GM10847 (cell line): ENCODE results near the gene LSM8.

Source experiments
- POLR2A ChIP-seq: IDR thresholded peaks from 2 replicates; pipeline ENCODE4 v1.6.1; 2011; ENCODE audit not compliant: insufficient read length; ENCODE audit errors: extremely low read depth

The LSM8 gene

GRCh38 chr7:118183786-118184564 lies at the start of gene LSM8:
Gene LSM8 (plus strand): TSS chr7:118184164. CDS start chr7:118184224, 60 bp downstream.
- peak; percentile 83 for TF ChIP-seq POLR2A

GRCh38 chr7:118140468-118140867 lies 43.5 kb upstream of the LSM8 start:
- no peak for TF ChIP-seq POLR2A

DNA sequence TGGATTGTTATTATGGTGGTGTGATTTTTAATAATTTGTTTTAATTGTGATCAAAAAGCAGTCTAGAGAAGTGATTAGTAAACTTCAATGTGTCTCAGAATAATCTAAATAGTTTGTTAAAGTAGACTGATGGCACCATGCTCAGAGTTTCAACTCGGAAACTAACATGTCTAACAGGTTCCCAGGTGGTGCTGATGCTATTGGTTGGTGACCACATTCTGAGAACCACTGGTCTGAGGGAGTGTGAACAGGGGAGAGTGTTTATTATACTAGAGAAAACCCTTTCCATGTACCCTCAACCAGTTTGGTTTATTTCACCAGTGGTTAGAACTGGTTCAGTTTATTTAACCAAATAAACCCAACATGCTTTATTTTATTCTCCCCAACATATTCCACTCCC lies 42.0 kb upstream of the LSM8 start:
- no peak for TF ChIP-seq POLR2A

DNA sequence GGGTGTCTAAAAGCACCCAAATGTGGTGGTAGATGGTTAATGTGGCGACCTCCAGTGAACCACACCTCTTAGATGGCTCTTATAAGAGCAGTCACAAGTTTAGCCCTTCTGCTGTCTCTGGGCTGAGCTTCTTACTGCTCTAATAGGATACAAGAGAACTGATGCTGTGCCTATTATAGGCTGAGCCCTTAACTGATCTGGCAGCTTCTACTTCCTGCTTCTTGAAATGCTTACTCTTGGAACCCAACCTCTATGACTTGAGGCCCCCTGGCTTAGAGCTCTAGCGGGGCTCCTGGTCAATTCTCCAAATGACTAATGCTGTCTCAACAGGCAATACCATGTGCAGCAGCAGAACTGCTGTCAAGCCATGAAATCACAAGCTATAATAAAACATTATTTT lies 35.0 kb upstream of the LSM8 start:
- TF ChIP-seq POLR2A = no peak

DNA sequence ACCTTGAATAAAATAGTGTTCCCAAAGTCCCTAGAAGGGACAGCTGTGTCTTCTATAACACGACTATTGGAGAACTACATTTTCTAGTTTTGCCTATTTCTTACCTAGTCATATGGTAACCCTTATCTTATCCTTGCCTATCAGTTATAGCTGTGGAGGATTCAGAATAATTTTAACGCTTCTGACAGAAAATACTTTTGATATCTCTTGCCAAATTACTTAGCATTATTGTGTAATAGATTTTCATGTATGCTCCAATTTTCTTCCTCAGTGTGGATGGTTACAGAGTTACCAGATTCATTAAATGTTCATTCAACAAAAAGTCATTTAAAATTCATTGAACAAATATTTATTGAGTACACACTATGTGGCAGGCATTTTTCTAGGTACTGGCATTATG lies 34.6 kb upstream of the LSM8 start:
- TF ChIP-seq POLR2A = no peak

- no peak for TF ChIP-seq POLR2A
These were observed 32.3 kb upstream of the LSM8 start for GRCh38 chr7:118151671-118152070.

DNA sequence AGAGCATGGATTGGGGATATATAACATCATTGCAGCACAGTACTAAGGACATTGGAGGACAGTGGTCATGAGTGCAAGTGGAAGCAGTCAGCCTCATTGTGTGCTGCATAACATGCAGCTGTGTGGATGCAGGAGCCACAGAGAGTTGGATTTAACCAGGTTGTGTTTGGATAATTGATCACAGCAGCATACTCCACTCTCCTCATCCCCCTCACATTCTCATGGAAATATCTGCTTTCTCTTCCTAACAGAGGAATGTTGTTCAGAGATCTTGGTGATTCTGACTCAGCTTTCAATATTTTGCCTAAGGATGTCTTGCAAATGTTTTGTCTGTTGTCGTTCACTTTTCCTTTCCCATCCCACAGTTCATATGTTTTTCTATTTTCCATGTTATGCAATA lies 31.8 kb upstream of the LSM8 start:
- TF ChIP-seq POLR2A = no peak

DNA sequence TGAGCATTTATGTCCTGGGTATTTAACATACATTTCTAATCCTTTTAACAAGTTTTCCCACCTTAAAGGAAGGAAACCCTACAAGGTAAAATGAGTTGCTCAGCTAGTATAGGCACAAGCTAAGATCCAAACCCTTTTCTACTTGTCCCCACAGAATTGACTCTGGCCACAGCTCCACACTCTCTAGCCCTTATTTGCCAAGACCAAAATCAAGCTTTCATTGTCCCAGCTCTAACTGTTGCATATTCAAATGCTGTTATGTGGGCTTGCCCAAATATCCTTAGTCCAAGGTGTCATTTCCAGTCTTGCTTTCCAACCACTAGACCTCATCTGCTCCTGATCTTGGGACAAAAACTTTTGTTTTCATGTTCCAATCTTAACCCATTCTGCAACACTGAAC lies 31.3 kb upstream of the LSM8 start:
- TF ChIP-seq POLR2A = no peak

GRCh38 chr7:118153551-118154177 lies 30.3 kb upstream of the LSM8 start:
- TF ChIP-seq POLR2A = no peak

DNA sequence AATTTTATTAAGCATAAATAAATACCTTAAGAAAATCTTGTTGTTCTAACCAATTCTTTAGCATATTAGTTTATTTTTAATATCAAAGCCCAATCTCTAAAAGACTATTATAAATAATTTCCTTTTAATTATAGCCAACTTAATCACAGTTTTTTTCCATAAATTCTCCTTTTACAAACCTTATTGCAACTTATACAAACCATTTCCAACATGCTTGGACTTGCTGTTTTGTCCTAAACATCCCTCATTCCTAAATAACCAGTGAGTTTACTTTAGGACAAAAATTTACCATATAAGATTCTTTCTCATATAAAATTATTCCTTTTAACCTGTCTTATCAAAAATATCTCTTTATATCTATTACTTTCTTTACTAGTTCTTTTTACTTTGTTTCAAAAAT lies 25.2 kb upstream of the LSM8 start:
- TF ChIP-seq POLR2A = no peak

- TF ChIP-seq POLR2A = no peak
These were observed 14.8 kb upstream of the LSM8 start for GRCh38 chr7:118169146-118169545.

DNA sequence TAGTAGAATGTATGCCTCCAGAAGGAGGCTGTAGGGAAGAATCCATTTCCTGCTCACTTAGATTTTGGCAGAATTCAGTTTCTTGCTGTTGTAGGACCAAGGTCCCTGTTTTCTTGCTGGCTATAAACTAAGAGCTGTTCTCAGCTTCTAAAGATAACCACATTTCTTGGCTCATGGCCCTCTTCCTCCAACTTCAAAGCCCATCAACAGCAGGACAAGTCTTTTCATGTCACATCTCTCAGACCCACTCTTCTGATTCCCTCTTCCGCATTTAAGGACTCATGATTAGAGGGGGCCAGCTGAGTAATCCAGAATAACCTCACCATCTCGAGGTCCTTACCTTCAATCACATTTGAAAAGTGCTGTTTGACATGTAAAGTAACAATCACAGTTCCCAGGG lies 8.2 kb upstream of the LSM8 start:
- no peak for TF ChIP-seq POLR2A

DNA sequence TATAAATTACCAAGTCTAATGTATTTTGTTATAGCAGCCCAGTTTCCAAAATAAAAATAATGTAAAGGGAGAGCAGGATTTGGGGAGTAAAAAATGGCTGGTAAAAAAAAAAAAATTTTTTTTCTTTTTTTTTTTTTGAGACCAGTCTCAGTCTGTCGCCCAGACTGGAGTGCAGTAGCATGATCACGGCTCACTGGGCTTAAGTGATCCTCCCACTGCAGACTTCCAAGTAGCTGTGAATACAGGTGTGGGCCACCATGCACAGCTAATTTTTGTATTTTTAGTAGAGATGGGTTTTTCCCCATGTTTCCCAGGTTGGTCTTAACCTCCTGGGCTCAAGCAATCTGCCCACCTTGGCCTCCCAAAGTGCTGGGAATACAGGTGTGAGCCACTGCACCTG lies 4.8 kb upstream of the LSM8 start:
- TF ChIP-seq POLR2A = no peak

GRCh38 chr7:118182593-118183427 lies 1.2 kb upstream of the LSM8 start:
- TF ChIP-seq POLR2A = no peak

- no peak for TF ChIP-seq POLR2A
These were observed 557 bp upstream of the LSM8 start for GRCh38 chr7:118183428-118183785.

- no peak for TF ChIP-seq POLR2A
These were observed 589 bp downstream of the LSM8 start for GRCh38 chr7:118184565-118184940.
